Measurements from ENCODE around the gene SDSL.

Gene SDSL

GRCh38 chr12:113480336-113480971 lies 58.3 kb downstream of the SDSL start:
- DNase-seq (ENCODE audit: low read depth) = no peak

GRCh38 chr12:113482334-113482733 lies 60.2 kb downstream of the SDSL start:
- DNase-seq (ENCODE audit: low read depth) = no peak

GRCh38 chr12:113485330-113485729 lies 63.1 kb downstream of the SDSL start:
- DNase-seq (ENCODE audit: low read depth) = no peak

GRCh38 chr12:113486722-113487121 lies 64.5 kb downstream of the SDSL start:
- no peak for DNase-seq (ENCODE audit: low read depth)

Data from GM04504 (cell line).